Stimulated activated CD4-positive, alpha-beta T cell treated with anti-CD3 and anti-CD28 coated beads, Interleukin-12 subunit alpha, Interleukin-12 subunit beta, amount 100 ng/mL, for 4 hours (primary cell): ENCODE measurements around the gene STAT3.
A peak's percentile ranks its signal among the peaks of the same experiment; 100 is the strongest.
"Not testable (repeated sequence)": the region's sequence is repeated elsewhere in the genome, so short reads cannot be mapped to it uniquely, and the experiment has no call there.

Experiments used
- DNase-seq: peaks from one replicate; pipeline ENCODE4 v3.0.0-alpha.2; 2020

The STAT3 gene

GRCh38 chr17:42408061-42408460 lies 19.8 kb upstream of the STAT3 start:
- no peak for DNase-seq

GRCh38 chr17:42407289-42407836 lies 19.1 kb upstream of the STAT3 start:
- DNase-seq, result peak; percentile 47

GRCh38 chr17:42406615-42407288 lies 18.5 kb upstream of the STAT3 start:
- DNase-seq, result no peak

GRCh38 chr17:42405963-42406495 lies 17.8 kb upstream of the STAT3 start:
- peak; percentile 81 for DNase-seq

GRCh38 chr17:42405076-42405475 lies 16.8 kb upstream of the STAT3 start:
- no peak for DNase-seq

GRCh38 chr17:42404326-42405055 lies 16.2 kb upstream of the STAT3 start:
- DNase-seq, result no peak

- peak; percentile 51 for DNase-seq
These were observed 14.9 kb upstream of the STAT3 start for GRCh38 chr17:42403150-42403549.

- DNase-seq, result no peak
These were observed 13.9 kb upstream of the STAT3 start for GRCh38 chr17:42402117-42402516.

- not testable (repeated sequence) for DNase-seq
These were observed 12.7 kb upstream of the STAT3 start for GRCh38 chr17:42400844-42401375.

- no peak for DNase-seq
These were observed 12.0 kb upstream of the STAT3 start for GRCh38 chr17:42399948-42400843.

GRCh38 chr17:42399121-42399520 lies 10.9 kb upstream of the STAT3 start:
- no peak for DNase-seq

- DNase-seq, result not testable (repeated sequence)
These were observed 7.4 kb upstream of the STAT3 start for GRCh38 chr17:42395601-42396000.

GRCh38 chr17:42394838-42395237 lies 6.6 kb upstream of the STAT3 start:
- no peak for DNase-seq

GRCh38 chr17:42392692-42393415 lies 4.6 kb upstream of the STAT3 start:
- DNase-seq, result no peak

GRCh38 chr17:42391439-42391838 lies 3.2 kb upstream of the STAT3 start:
- DNase-seq, result not testable (repeated sequence)

GRCh38 chr17:42389899-42390298 lies 1.7 kb upstream of the STAT3 start:
- no peak for DNase-seq

- no peak for DNase-seq
These were observed 834 bp upstream of the STAT3 start for GRCh38 chr17:42389135-42389417.

GRCh38 chr17:42387661-42388380 lies 421 bp downstream of the STAT3 start:
- DNase-seq, result peak; percentile 28

GRCh38 chr17:42386777-42387657 lies 1.2 kb downstream of the STAT3 start:
- DNase-seq, result no peak

- DNase-seq, result no peak
These were observed 6.3 kb downstream of the STAT3 start for GRCh38 chr17:42381898-42382297.
